Ovary (tissue), 3 donors: ENCODE data around the gene FAM136A.

Experiments
- EP300 ChIP-seq: sonication (generic); formaldehyde crosslinking; IDR thresholded peaks from one replicate; pipeline ENCODE4 v1.6.1; 2017; ENCODE audit warnings: antibody characterized with exemption
- POLR2A ChIP-seq: fragments of 450-650 bp; IDR thresholded peaks from one replicate; pipeline ENCODE4 v1.6.1; 2017; ENCODE audit warnings: antibody characterized with exemption, mild to moderate bottlenecking, moderate library complexity
- TF ChIP-seq, protein P1 (sequence below), 3 donors: fragments of 450-650 bp in 2 of 3; fragments of 200-600 bp in 1 of 3; IDR thresholded peaks; one replicate each; pipeline versions ENCODE4 v1.5.1 to v1.8.0; 2016 to 2022; ENCODE audit warnings: antibody characterized with exemption in 3 of 3, mild to moderate bottlenecking in 1 of 3
- donor health status: DM: no; HTN: no; CAD: no.

DNA sequence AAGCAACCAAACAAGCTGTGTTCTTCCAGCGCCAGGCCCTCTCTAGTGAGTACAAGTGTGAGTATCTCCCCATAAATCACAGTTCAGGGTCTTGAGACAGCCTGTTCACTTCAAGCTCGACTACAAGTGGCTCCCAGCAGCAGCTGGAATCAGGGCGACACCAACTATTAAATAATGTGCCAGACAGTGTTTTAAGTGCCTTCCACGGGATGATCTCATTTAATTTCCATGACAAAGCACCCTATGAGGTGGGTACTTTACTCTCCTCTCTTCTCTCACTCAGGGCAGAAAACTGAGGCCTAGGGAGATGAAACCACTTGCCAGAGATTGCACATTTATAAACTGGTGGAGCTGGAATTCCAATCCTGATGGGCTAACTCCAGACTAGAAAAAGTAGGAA, 2.6 kb upstream of the FAM136A start:
- TF ChIP-seq, protein P1, sequence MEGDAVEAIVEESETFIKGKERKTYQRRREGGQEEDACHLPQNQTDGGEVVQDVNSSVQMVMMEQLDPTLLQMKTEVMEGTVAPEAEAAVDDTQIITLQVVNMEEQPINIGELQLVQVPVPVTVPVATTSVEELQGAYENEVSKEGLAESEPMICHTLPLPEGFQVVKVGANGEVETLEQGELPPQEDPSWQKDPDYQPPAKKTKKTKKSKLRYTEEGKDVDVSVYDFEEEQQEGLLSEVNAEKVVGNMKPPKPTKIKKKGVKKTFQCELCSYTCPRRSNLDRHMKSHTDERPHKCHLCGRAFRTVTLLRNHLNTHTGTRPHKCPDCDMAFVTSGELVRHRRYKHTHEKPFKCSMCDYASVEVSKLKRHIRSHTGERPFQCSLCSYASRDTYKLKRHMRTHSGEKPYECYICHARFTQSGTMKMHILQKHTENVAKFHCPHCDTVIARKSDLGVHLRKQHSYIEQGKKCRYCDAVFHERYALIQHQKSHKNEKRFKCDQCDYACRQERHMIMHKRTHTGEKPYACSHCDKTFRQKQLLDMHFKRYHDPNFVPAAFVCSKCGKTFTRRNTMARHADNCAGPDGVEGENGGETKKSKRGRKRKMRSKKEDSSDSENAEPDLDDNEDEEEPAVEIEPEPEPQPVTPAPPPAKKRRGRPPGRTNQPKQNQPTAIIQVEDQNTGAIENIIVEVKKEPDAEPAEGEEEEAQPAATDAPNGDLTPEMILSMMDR (IDR thresholded peaks at IDR 0.05): no peak
- TF ChIP-seq POLR2A (no peak), EP300 (no peak)
